Measurements from ENCODE around the gene TIAM1. TPM values are rescaled to one million over a fixed set of nuclear protein-coding genes. Genes with fewer than 3 reads are reported as not detected.

The TIAM1 gene
- total RNA-seq, 1 experiment from 2014 or later: 22.5 TPM

- 0 out of 2 replicates have a peak overlapping the region, but pooled peaks have one; percentile 17 for H3K27ac ChIP-seq
- POLR2A ChIA-PET (ENCODE audit: unreplicated experiment): no interaction called here
- no TSS peak for BruUV-seq (replicated peaks)
- intact Hi-C loops (cut with micrococcal nuclease; ENCODE audit: unreplicated experiment): no loop called here
- H3K4me2 ChIP-seq: no peak overlapping the region
- H3K4me3 ChIP-seq: no peak overlapping the region
- no peaks in the 10 kb centered on the region for H3K27me3 ChIP-seq (ENCODE audit: insufficient read depth, low read depth)
- H2AFZ ChIP-seq: no peak overlapping the region
- CTCF ChIA-PET: no interaction called here
- DNase-seq: no peak
- H3K4me1 ChIP-seq (replicated peaks; ENCODE audit: insufficient read depth): no peaks in the 10 kb centered on the region
- H3F3A ChIP-seq (ENCODE audit: insufficient read depth, low read depth): no peaks in the 10 kb centered on the region
- no peak for TF ChIP-seq EZH2 (IDR thresholded peaks at IDR 0.05; ENCODE audit: low read depth)
- no peak for TF ChIP-seq CTCF (conservative IDR thresholded peaks at IDR 0.05)
- no peaks in the 10 kb centered on the region for H3K79me2 ChIP-seq (ENCODE audit: low read depth)
- no peaks in the 10 kb centered on the region for H3K9me2 ChIP-seq (ENCODE audit: insufficient read depth)
- 0 out of 2 replicates have a peak, but pooled peaks cover 7% of the 10 kb centered on the region for H3K36me3 ChIP-seq (ENCODE audit: low read depth)
- H3K9me3 ChIP-seq (ENCODE audit: insufficient read depth, low read depth): peaks cover 4% of the 10 kb centered on the region; the same call in 1 of the 2 replicates
- H4K20me1 ChIP-seq (ENCODE audit: insufficient read depth): no peaks in the 10 kb centered on the region
Measured at GRCh38 chr21:31236528-31236927, 107.5 kb downstream of the TIAM1 start.

- H2AFZ ChIP-seq: no peak overlapping the region
- H3K27ac ChIP-seq: peak overlapping the region; percentile 32; the same call in 1 of the 2 replicates
- no peaks in the 10 kb centered on the region for H3K27me3 ChIP-seq (ENCODE audit: insufficient read depth, low read depth)
- 0 out of 2 replicates have a peak, but pooled peaks cover under 1% of the 10 kb centered on the region for H3K36me3 ChIP-seq (ENCODE audit: low read depth)
- H3F3A ChIP-seq (ENCODE audit: insufficient read depth, low read depth): no peaks in the 10 kb centered on the region
- no TSS peak for BruUV-seq (replicated peaks)
- peak; percentile 6 to 68 for DNase-seq
- no peak overlapping the region for H3K4me3 ChIP-seq
- H3K9me2 ChIP-seq (ENCODE audit: insufficient read depth): no peaks in the 10 kb centered on the region
- H3K4me2 ChIP-seq: no peak overlapping the region
- intact Hi-C loops (cut with micrococcal nuclease; ENCODE audit: unreplicated experiment): no loop called here
- TF ChIP-seq EZH2 (IDR thresholded peaks at IDR 0.05; ENCODE audit: low read depth) (no peak), CTCF (conservative IDR thresholded peaks at IDR 0.05) (no peak)
- no peaks in the 10 kb centered on the region for H3K79me2 ChIP-seq (ENCODE audit: low read depth)
- no peaks in the 10 kb centered on the region for H3K9me3 ChIP-seq (ENCODE audit: insufficient read depth, low read depth)
- ChIA-PET CTCF (no interaction called here), POLR2A (ENCODE audit: unreplicated experiment) (no interaction called here)
- H4K20me1 ChIP-seq (ENCODE audit: insufficient read depth): no peaks in the 10 kb centered on the region
- H3K4me1 ChIP-seq (replicated peaks; ENCODE audit: insufficient read depth): no peaks in the 10 kb centered on the region
Measured at GRCh38 chr21:31235671-31236450, 108.2 kb downstream of the TIAM1 start.

GRCh38 chr21:31234936-31235335, 109.1 kb downstream of the TIAM1 start:
- POLR2A ChIA-PET (ENCODE audit: unreplicated experiment): no interaction called here

More at GRCh38 chr21:31234936-31235335, 109.1 kb downstream of the TIAM1 start:
- no peaks in the 10 kb centered on the region for H3K27me3 ChIP-seq (ENCODE audit: insufficient read depth, low read depth)
- no TSS peak for BruUV-seq (replicated peaks)
- no peak overlapping the region for H3K4me3 ChIP-seq
- CTCF ChIA-PET: no interaction called here
- H3K4me1 ChIP-seq (replicated peaks; ENCODE audit: insufficient read depth): no peaks in the 10 kb centered on the region
- H3K36me3 ChIP-seq (ENCODE audit: low read depth): no peaks in the 10 kb centered on the region
- H3F3A ChIP-seq (ENCODE audit: insufficient read depth, low read depth): no peaks in the 10 kb centered on the region
- no peak overlapping the region for H2AFZ ChIP-seq
- H3K4me2 ChIP-seq: no peak overlapping the region
- no peaks in the 10 kb centered on the region for H4K20me1 ChIP-seq (ENCODE audit: insufficient read depth)
- no peak for DNase-seq
- H3K9me2 ChIP-seq (ENCODE audit: insufficient read depth): no peaks in the 10 kb centered on the region
- no peaks in the 10 kb centered on the region for H3K9me3 ChIP-seq (ENCODE audit: insufficient read depth, low read depth)
- intact Hi-C loops (cut with micrococcal nuclease; ENCODE audit: unreplicated experiment): no loop called here
- H3K79me2 ChIP-seq (ENCODE audit: low read depth): no peaks in the 10 kb centered on the region
- no peak for TF ChIP-seq CTCF (conservative IDR thresholded peaks at IDR 0.05)
- TF ChIP-seq EZH2 (IDR thresholded peaks at IDR 0.05; ENCODE audit: low read depth): no peak
- H3K27ac ChIP-seq: no peak overlapping the region

All from PC-9 (cell line).